ENCODE measurements around the gene PPP1R9A.

Gene PPP1R9A

GRCh38 chr7:94928168-94928707, 20.8 kb downstream of the PPP1R9A start:
- DNase-seq (ENCODE audit: low spot score), result no peak
- TF ChIP-seq CTCF (IDR thresholded peaks at IDR 0.05), result no peak
- H3K27ac ChIP-seq, result no peak overlapping the region
- H3K4me3 ChIP-seq, result no peak overlapping the region

GRCh38 chr7:94933256-94933990, 26.0 kb downstream of the PPP1R9A start:
- TF ChIP-seq CTCF (IDR thresholded peaks at IDR 0.05), result no peak
- Histone ChIP-seq H3K27ac (no peak overlapping the region), H3K4me3 (no peak overlapping the region)
- no peak for DNase-seq (ENCODE audit: low spot score)

GRCh38 chr7:94939395-94939794, 32.0 kb downstream of the PPP1R9A start:
- Histone ChIP-seq H3K4me3 (no peak overlapping the region), H3K27ac (no peak overlapping the region)
- TF ChIP-seq CTCF (IDR thresholded peaks at IDR 0.05), result no peak
- DNase-seq (ENCODE audit: low spot score), result no peak

- no peak for TF ChIP-seq CTCF (IDR thresholded peaks at IDR 0.05)
- Histone ChIP-seq H3K4me3 (no peak overlapping the region), H3K27ac (no peak overlapping the region)
- no peak for DNase-seq (ENCODE audit: low spot score)
These were observed 32.8 kb downstream of the PPP1R9A start for GRCh38 chr7:94940241-94940640.

- TF ChIP-seq CTCF (IDR thresholded peaks at IDR 0.05), result no peak
- no peak for DNase-seq (ENCODE audit: low spot score)
- H3K27ac ChIP-seq, result no peak overlapping the region
- H3K4me3 ChIP-seq, result no peak overlapping the region
These were observed 34.6 kb downstream of the PPP1R9A start for GRCh38 chr7:94941844-94942632.

GRCh38 chr7:94943134-94943533, 35.7 kb downstream of the PPP1R9A start:
- Histone ChIP-seq H3K27ac (no peak overlapping the region), H3K4me3 (no peak overlapping the region)
- TF ChIP-seq CTCF (IDR thresholded peaks at IDR 0.05), result no peak
- no peak for DNase-seq (ENCODE audit: low spot score)

All from coronary artery (tissue), 2 donors.